RPMI8226 (cell line): ENCODE data around the gene TACR2.

Experiments used
- DNase-seq: peaks from one replicate; pipeline ENCODE4 v3.0.0-alpha.2; 2015

Gene TACR2

DNA sequence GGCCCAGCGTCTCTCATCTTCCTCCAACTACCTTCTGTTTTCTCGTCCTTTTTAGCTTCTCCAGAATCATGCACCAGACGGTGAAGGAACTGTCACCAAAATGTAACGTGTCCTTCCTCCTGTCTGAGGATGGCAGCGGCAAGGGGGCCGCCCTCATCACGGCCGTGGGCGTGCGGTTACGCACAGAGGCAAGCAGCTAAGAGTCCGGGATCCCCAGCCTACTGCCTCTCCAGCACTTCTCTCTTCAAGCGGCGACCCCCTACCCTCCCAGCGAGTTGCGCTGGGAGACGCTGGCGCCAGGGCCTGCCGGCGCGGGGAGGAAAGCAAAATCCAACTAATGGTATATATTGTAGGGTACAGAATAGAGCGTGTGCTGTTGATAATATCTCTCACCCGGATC lies 15.8 kb downstream of the TACR2 start:
- DNase-seq, result no peak

DNA sequence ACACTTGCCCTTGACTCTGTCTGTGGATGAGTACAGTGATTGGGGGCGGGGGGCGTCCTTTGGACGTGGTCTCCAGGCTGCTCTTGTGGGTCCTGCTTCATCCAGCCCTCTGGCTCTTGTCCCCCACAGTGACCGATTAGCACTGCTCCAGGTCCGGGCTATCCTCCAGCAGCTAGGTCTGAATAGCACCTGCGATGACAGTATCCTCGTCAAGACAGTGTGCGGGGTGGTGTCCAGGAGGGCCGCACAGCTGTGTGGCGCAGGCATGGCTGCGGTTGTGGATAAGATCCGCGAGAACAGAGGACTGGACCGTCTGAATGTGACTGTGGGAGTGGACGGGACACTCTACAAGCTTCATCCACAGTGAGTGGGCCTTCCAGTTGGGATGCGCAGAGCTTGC lies 18.3 kb downstream of the TACR2 start:
- DNase-seq, result no peak

- no peak for DNase-seq
These were observed 18.7 kb downstream of the TACR2 start for GRCh38 chr10:69397972-69398371.

- DNase-seq, result no peak
These were observed 22.7 kb downstream of the TACR2 start for GRCh38 chr10:69394020-69394419.

GRCh38 chr10:69392481-69393000 lies 24.2 kb downstream of the TACR2 start:
- DNase-seq, result peak; percentile 78

- no peak for DNase-seq
These were observed 25.6 kb downstream of the TACR2 start for GRCh38 chr10:69391158-69391557.

DNA sequence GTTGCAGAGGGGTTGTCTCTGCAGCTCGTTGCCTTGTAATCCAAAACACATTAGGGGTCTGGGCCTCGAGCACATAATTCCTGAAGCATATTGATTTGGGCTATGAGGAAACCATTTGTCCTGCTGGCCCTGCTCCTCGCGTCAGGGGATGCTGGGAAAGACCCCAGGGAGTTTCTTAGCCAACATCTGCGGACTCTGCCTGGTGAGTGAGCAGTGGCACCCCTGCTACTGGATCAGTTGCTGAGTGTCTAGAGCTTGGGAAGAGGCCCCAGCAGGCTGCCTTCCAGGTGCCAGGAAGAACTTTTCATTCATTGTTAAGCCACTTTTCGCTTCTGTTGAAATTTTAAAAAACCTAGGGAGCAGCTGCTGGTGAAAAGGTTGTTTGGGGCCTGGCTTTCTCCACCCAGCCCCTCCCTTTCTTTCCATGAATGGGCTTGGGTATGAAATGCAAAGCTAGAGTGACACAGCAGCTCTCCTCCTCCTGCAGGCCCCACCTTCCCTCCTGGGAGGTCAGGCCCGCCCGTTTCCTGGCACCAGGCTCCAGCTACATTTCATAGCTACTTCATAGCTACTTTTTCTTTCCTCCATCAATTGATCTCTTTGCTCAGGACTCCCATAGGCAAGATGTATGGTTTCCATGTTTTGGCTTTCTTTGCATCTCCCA lies 26.8 kb downstream of the TACR2 start:
- DNase-seq, result no peak

DNA sequence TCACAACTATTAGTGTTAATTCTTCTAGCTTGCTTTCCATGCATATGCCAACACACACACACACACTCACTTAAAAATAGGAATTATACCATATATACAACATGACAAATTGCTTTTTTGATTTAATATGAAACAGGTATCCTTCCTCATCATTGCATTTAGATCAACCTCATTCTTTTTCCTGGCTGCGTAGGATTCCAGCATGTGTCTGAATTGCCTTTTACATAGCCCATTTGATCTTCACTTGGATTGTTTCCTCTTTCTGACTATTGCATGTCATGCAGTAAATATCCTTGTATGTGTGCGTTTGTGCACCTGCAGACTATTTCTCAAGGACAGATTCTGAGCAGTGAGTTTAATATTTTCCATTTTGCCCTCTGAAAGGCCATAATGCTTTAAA lies 28.2 kb downstream of the TACR2 start:
- no peak for DNase-seq

GRCh38 chr10:69387500-69387899 lies 29.2 kb downstream of the TACR2 start:
- DNase-seq, result no peak

- DNase-seq, result no peak
These were observed 31.0 kb downstream of the TACR2 start for GRCh38 chr10:69385454-69386350.

- no peak for DNase-seq
These were observed 32.4 kb downstream of the TACR2 start for GRCh38 chr10:69384320-69384719.

GRCh38 chr10:69383558-69383957 lies 33.2 kb downstream of the TACR2 start:
- DNase-seq, result no peak

DNA sequence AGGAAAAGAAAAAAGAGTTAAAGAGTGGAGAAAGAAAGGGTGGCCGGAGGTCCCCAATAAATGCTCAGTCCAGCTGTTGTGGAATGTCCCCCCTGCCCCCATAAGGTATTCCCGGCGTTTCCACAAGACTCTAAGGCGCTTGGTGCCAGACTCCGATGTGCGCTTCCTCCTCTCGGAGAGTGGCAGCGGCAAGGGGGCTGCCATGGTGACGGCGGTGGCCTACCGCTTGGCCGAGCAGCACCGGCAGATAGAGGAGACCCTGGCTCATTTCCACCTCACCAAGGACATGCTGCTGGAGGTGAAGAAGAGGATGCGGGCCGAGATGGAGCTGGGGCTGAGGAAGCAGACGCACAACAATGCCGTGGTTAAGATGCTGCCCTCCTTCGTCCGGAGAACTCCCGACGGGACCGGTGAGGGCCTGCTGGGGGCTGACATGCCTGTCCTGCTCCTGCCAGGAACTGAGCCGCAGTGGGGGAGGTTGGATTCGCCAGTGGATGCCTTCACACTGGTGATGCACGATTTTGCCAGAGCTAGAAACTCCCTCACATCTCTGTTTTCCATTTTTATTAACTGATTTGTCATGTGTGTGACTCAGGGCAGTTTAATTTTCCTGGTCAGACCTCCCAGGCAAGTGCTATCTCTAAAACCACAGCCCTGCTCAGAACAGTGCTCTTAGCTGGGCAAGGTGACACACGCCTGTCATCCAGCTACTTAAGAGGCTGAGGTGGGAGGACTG lies 34.2 kb downstream of the TACR2 start:
- DNase-seq, result no peak

- DNase-seq, result no peak
These were observed 36.9 kb downstream of the TACR2 start for GRCh38 chr10:69379800-69380199.

- DNase-seq, result no peak
These were observed 38.8 kb downstream of the TACR2 start for GRCh38 chr10:69377933-69378332.

- no peak for DNase-seq
These were observed 39.5 kb downstream of the TACR2 start for GRCh38 chr10:69377191-69377590.

DNA sequence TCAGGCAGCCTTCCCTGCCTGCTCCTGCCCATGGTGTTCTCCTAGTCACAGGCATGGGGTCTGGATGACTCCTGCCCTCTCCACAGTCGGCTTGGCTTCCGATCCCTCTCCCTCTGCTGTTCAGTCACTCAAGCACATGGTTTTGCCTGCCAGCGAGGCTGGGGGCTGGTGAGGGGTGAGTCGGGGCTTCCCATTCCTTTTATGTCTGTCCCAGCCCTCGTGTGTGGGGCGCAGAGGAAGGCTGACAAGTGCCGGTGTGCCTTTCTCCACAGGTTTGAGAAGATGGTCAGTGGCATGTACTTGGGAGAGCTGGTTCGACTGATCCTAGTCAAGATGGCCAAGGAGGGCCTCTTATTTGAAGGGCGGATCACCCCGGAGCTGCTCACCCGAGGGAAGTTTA lies 40.1 kb downstream of the TACR2 start:
- DNase-seq, result no peak

GRCh38 chr10:69375307-69376151 lies 41.2 kb downstream of the TACR2 start:
- no peak for DNase-seq

DNA sequence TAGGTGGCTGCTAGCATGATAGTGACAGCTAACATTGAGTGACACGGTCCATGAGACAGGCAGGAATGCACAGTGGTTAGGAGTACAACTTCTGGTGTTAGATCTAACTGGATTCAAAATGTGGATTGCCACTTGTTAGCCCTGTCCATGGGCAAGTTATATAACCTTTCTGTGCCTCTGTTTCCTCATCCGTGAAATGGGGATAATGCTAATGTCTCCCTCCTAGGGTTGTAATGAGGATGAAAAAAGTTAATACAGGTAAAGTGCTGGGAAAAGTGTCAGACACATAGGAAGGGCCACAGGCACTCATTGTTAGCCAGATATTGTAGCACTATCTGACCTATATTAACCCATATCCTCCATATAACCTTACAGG lies 41.8 kb downstream of the TACR2 start:
- DNase-seq, result no peak

GRCh38 chr10:69374242-69374641 lies 42.5 kb downstream of the TACR2 start:
- no peak for DNase-seq

- no peak for DNase-seq
These were observed 44.4 kb downstream of the TACR2 start for GRCh38 chr10:69372126-69372980.

DNA sequence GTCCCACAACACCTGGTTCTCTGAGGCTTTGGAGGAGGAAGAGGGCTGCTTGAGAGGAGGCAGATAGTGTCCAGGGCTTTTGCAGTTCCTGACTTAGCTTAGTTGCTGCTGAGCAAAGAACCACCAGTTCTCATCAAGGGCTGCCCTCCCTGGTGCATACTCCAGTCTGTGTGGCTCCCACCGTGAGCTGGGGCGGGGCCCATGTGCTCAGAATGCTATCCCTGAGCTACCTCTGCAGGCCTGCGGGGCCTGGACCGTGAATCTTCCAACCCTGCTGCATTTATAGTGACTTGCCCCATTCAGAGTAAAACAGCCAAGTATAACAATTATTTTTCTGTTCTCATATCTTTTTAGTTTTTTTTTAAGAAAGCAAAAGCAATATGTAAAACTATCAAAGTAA lies 49.2 kb downstream of the TACR2 start:
- no peak for DNase-seq
